H1 (cell line): ENCODE data around the gene TEAD1. TPM values are rescaled to one million over a fixed set of nuclear protein-coding genes. Genes with fewer than 3 reads are reported as not detected.

Experiments used
- CTCF ChIA-PET: fragments of 300-600 bp; sonication (Branson Sonifier 250); formaldehyde crosslinking; loops from one replicate; lab custom pipeline; 2021; ENCODE audit not compliant: partially characterized antibody; lab: Charles Lee
- POLR2A ChIA-PET: fragments of 300-600 bp; sonication (Branson Sonifier 250); formaldehyde crosslinking; loops from one replicate; lab custom pipeline; 2021; ENCODE audit warnings: inconsistent platforms; ENCODE audit not compliant: partially characterized antibody; lab: Charles Lee
- DNase-seq, 2 experiments: peaks; one replicate each; pipeline versions ENCODE4 v3.0.0 to v3.0.0-alpha.2; 2010 to 2022; ENCODE audit warnings: low spot score in 2 of 2, low read depth in 1 of 2, mixed read lengths in 1 of 2
- FAIRE-seq: peaks from 2 replicates; lab custom pipeline; 2011; peaks lifted over from hg19 to GRCh38; lab: Jason Lieb, UNC
- H2AFZ ChIP-seq: 2 replicates; pipeline ENCODE4 v1.8.1; 2012; ENCODE audit warnings: low read length, inconsistent platforms
- H2AK5ac ChIP-seq: 2 replicates; pipeline ENCODE4 v1.6.1; 2013; ENCODE audit warnings: low read depth, low read length
- H2BK120ac ChIP-seq: replicated peaks from 2 replicates; pipeline ENCODE3; 2013; ENCODE audit warnings: low read depth, low read length, inconsistent platforms
- H2BK12ac ChIP-seq: 2 replicates; pipeline ENCODE4 v1.6.1; 2013; ENCODE audit warnings: low read depth, low read length
- H2BK15ac ChIP-seq: 2 replicates; pipeline ENCODE4 v1.6.1; 2013; ENCODE audit warnings: low read length
- H2BK20ac ChIP-seq: 2 replicates; pipeline ENCODE4 v1.6.1; 2013; ENCODE audit warnings: low read length
- H2BK5ac ChIP-seq: 2 replicates; pipeline ENCODE4 v1.6.1; 2013; ENCODE audit warnings: low read depth, low read length
- H3K14ac ChIP-seq: 2 replicates; pipeline ENCODE4 v1.6.1; 2013; ENCODE audit warnings: inconsistent platforms; ENCODE audit not compliant: insufficient read length
- H3K18ac ChIP-seq: 2 replicates; pipeline ENCODE4 v1.6.1; 2013; ENCODE audit warnings: low read length; ENCODE audit errors: extremely low read depth
- H3K23ac ChIP-seq: 2 replicates; pipeline ENCODE4 v1.6.1; 2013; ENCODE audit warnings: inconsistent platforms; ENCODE audit not compliant: insufficient read length
- H3K23me2 ChIP-seq: 2 replicates; pipeline ENCODE4 v1.6.1; 2013; ENCODE audit warnings: low read depth, low read length
- H3K27ac ChIP-seq: 2 replicates; pipeline ENCODE4 v1.6.1; 2011; ENCODE audit warnings: low read depth, low read length, inconsistent platforms
- H3K27me3 ChIP-seq, 4 experiments: replicated peaks in 1 of 4; 1 replicate in 1 of 4; 2 replicates in 3 of 4; pipeline versions ENCODE4 v1.6.1 to v1.8.1; 2011 to 2013; ENCODE audit warnings: low read length in 3 of 4, mild to moderate bottlenecking in 3 of 4, inconsistent platforms in 2 of 4, mixed read lengths in 2 of 4, moderate library complexity in 1 of 4; ENCODE audit not compliant: control insufficient read depth in 3 of 4, insufficient read depth in 3 of 4; ENCODE audit errors: extremely low read depth in 1 of 4
- H3K36me3 ChIP-seq, 4 experiments: 2 replicates each; pipeline versions ENCODE4 v1.6.1 to v1.8.1; 2011 to 2013; ENCODE audit warnings: mild to moderate bottlenecking in 4 of 4, low read length in 3 of 4, moderate library complexity in 2 of 4, control low read depth in 1 of 4, inconsistent platforms in 1 of 4; ENCODE audit not compliant: insufficient read depth in 4 of 4, control insufficient read depth in 2 of 4
- H3K4ac ChIP-seq: replicated peaks from 2 replicates; pipeline ENCODE3; 2013; ENCODE audit warnings: low read length, low read depth, mixed read lengths, inconsistent platforms; ENCODE audit not compliant: insufficient read length
- H3K4me1 ChIP-seq, 4 experiments: replicated peaks in 1 of 4; 1 replicate in 1 of 4; 2 replicates in 3 of 4; pipeline versions ENCODE4 v1.6.1 to v1.8.1; 2011 to 2013; ENCODE audit warnings: low read length in 3 of 4, inconsistent platforms in 2 of 4, mixed read lengths in 1 of 4; ENCODE audit not compliant: insufficient read depth in 4 of 4, control insufficient read depth in 3 of 4
- H3K4me2 ChIP-seq, 2 experiments: 2 replicates each; pipeline versions ENCODE4 v1.6.1 to v1.8.1; 2011 to 2013; ENCODE audit warnings: low read depth in 2 of 2, low read length in 2 of 2, control low read depth in 1 of 2, inconsistent platforms in 1 of 2, mild to moderate bottlenecking in 1 of 2; ENCODE audit not compliant: insufficient read depth in 1 of 2
- H3K4me3 ChIP-seq, 4 experiments: fragments of 200-600, 300-600 bp in 1 of 4; sonication (generic), shearing (Covaris generic), sonication (Bioruptor Twin) in 1 of 4; 2 replicates each; pipeline versions ENCODE4 v1.5.1 to v1.8.1; 2011 to 2016; ENCODE audit warnings: low read length in 4 of 4, low read depth in 3 of 4, control low read depth in 2 of 4, inconsistent platforms in 2 of 4, mild to moderate bottlenecking in 2 of 4, mixed read lengths in 1 of 4, moderate library complexity in 1 of 4; ENCODE audit not compliant: insufficient read depth in 2 of 4; ENCODE audit errors: extremely low read depth in 1 of 4
- H3K56ac ChIP-seq: replicated peaks from 2 replicates; pipeline ENCODE3; 2013; ENCODE audit warnings: low read depth, mild to moderate bottlenecking, mixed read lengths, low read length, inconsistent platforms; ENCODE audit not compliant: insufficient read length
- H3K79me1 ChIP-seq: 2 replicates; pipeline ENCODE4 v1.6.1; 2013; ENCODE audit warnings: low read depth, low read length, control low read depth
- H3K79me2 ChIP-seq, 2 experiments: 2 replicates each; pipeline versions ENCODE4 v1.6.1 to v1.8.1; 2012 to 2013; ENCODE audit warnings: low read length in 2 of 2, mild to moderate bottlenecking in 2 of 2, inconsistent platforms in 1 of 2; ENCODE audit not compliant: insufficient read depth in 2 of 2, control insufficient read depth in 1 of 2
- H3K9ac ChIP-seq, 4 experiments: replicated peaks in 1 of 4; 1 replicate in 1 of 4; 2 replicates in 3 of 4; pipeline versions ENCODE4 v1.6.1 to v1.8.1; 2011 to 2013; ENCODE audit warnings: low read depth in 3 of 4, low read length in 3 of 4, control low read depth in 2 of 4, mild to moderate bottlenecking in 2 of 4, moderate library complexity in 2 of 4, inconsistent platforms in 1 of 4; ENCODE audit errors: extremely low read depth in 1 of 4
- H3K9me3 ChIP-seq, 2 experiments: 2 replicates each; pipeline versions ENCODE4 v1.6.1 to v1.8.1; 2012 to 2013; ENCODE audit warnings: mild to moderate bottlenecking in 2 of 2, moderate library complexity in 2 of 2, control low read depth in 1 of 2, inconsistent platforms in 1 of 2, low read depth in 1 of 2, low read length in 1 of 2, mixed read lengths in 1 of 2; ENCODE audit not compliant: insufficient read depth in 2 of 2
- H4K20me1 ChIP-seq, 2 experiments: replicated peaks in 1 of 2; 2 replicates each; pipeline versions ENCODE3 to v1.8.1; 2011 to 2013; ENCODE audit warnings: inconsistent platforms in 2 of 2, low read length in 2 of 2, mild to moderate bottlenecking in 1 of 2; ENCODE audit not compliant: insufficient read depth in 2 of 2, control insufficient read depth in 1 of 2
- H4K5ac ChIP-seq: 2 replicates; pipeline ENCODE4 v1.6.1; 2013; ENCODE audit warnings: low read length, low read depth, mixed read lengths, inconsistent platforms; ENCODE audit not compliant: insufficient read length
- H4K8ac ChIP-seq: 2 replicates; pipeline ENCODE4 v1.8.0; 2013; ENCODE audit warnings: mild to moderate bottlenecking, moderate library complexity, low read length, inconsistent platforms; ENCODE audit not compliant: insufficient read depth; ENCODE audit errors: extremely low read depth
- H4K91ac ChIP-seq: replicated peaks from 2 replicates; pipeline ENCODE3; 2013; ENCODE audit warnings: low read length, mixed read lengths, inconsistent platforms; ENCODE audit not compliant: insufficient read length
- POLR2AphosphoS5 ChIP-seq: IDR thresholded peaks from 2 replicates; pipeline ENCODE4 v1.6.1; 2011; ENCODE audit warnings: low read depth, low read length
- TAF1 ChIP-seq: IDR thresholded peaks from 2 replicates; pipeline ENCODE4 v1.6.1; 2011; ENCODE audit warnings: mild to moderate bottlenecking, low read depth, low read length
- WGBS, 2 experiments: shearing (Covaris generic) in 1 of 2; methylation state at CpG; one replicate each; pipeline versions ENCODE4 v1.1.6 to v1.1.7; 2013 to 2015; ENCODE audit warnings: low lambda C conversion rate in 2 of 2, mixed read lengths in 2 of 2, inconsistent platforms in 1 of 2, low coverage in 1 of 2, missing lambda C conversion rate in 1 of 2; ENCODE audit not compliant: insufficient replicate concordance in 2 of 2, insufficient coverage in 1 of 2, insufficient read length in 1 of 2; ENCODE audit errors: extremely low coverage in 1 of 2, missing lambda C conversion rate in 1 of 2; 5-methylcytosine and 5-hydroxymethylcytosine counted together
- polyA plus RNA-seq, 7 experiments: library from polyadenylated mRNA; depleted of rRNA in 3 of 7; stranded (reverse) in 5 of 7; unstranded in 2 of 7; fragments of >200 nt in 5 of 7; fragments of 200-250 nt in 2 of 7; gene quantifications; 1 replicate in 5 of 7; 2 replicates in 1 of 7; 4 replicates in 1 of 7; pipeline versions ENCODE4 v1.2.1 to v1.2.3, GENCODE V29; 2011 to 2013; ENCODE audit warnings: missing spikeins in 2 of 7, mixed read lengths in 2 of 7
- total RNA-seq: library from RNA; stranded (reverse); fragmentation: NEBNext Ultra II Directional; extraction: Animal tissue kit (Norgen Biotek cat#: 25700); gene quantifications from 2 replicates; pipeline ENCODE4 v1.2.1, GENCODE V29; 2021

TEAD1 gene
- total and polyA plus RNA-seq, 2 of the 8 experiments (the other 6 are each of a cell fraction or from before 2014, with no cell fraction given) = 15.6 to 67.4 TPM

DNA sequence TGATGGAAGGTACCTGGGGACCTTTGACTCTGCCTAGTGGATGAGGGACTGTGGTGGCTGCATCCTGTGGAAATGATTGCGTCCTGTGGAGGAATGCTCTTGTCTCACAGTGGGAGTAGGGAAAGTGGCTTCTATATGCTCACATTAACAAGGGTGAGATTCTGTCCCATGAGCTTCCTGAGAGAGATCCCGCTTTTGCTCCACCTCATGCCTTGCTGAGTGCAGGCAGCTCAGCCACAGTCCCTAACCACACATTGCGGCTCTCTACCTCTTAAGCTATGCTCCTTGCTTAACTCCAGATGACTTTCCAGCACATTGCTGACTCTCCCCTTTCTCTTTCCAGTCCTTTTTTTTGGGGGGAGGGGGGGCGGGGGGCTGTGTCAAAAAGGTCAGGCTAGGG lies 45.0 kb downstream of the TEAD1 start:
- DNase-seq = peak in 1 of 2 experiments; percentile 44
- ChIA-PET CTCF (interaction anchor here (0.6 to 2.1 kb wide), 5 partner anchors 14 to 232 kb away, joined by 3 to 5 read pairs (median 3); no protein-coding TSS in a partner anchor), POLR2A (interaction anchor here (0.8 to 1.1 kb wide), 2 partner anchors 38 to 146 kb away, joined by 3 to 4 read pairs; no protein-coding TSS in a partner anchor)
- Histone ChIP-seq H3K9ac (no peak overlapping the region), H3K4me1 (peaks cover 16 to 43% (median 24%) of the 10 kb centered on the region in 4 experiments), H3K14ac (no peak overlapping the region), H2BK5ac (no peak overlapping the region), H4K91ac (no peak overlapping the region), H3K18ac (no peak overlapping the region), H4K20me1 (peaks cover 4 to 28% of the 10 kb centered on the region in 2 experiments), H2AK5ac (0 out of 2 replicates have a peak overlapping the region, but pooled peaks have one; percentile 3), H3K9me3 (no peaks in the 10 kb centered on the region), H3K56ac (no peak overlapping the region), H2AFZ (no peak overlapping the region), H3K4ac (no peak overlapping the region), H3K4me3 (no peak overlapping the region), H2BK15ac (0 out of 2 replicates have a peak overlapping the region, but pooled peaks have one; percentile 53), H3K27ac (no peak overlapping the region), H3K79me1 (peaks cover 7% of the 10 kb centered on the region; the same call in 1 of the 2 replicates), H4K5ac (no peak overlapping the region), H2BK20ac (no peak overlapping the region), H3K4me2 (no peak overlapping the region), H3K36me3 (no peaks in the 10 kb centered on the region), H2BK12ac (no peak overlapping the region), H3K23me2 (no peaks in the 10 kb centered on the region; the same call in 1 of the 2 replicates), H3K23ac (no peak overlapping the region), H2BK120ac (no peak overlapping the region), H3K27me3 (no peaks in the 10 kb centered on the region), H3K79me2 (peaks cover 3 to 86% of the 10 kb centered on the region in 2 experiments), H4K8ac (no peak overlapping the region)
- peak; percentile 45 for FAIRE-seq
- TF ChIP-seq TAF1 = no peak
- TF ChIP-seq POLR2AphosphoS5 = 0 out of 2 replicates have a peak, but pooled peaks have one; percentile 30
- WGBS, 2 experiments = 63% methylated on average over 3 of the region's 4 CpGs; no CpG with 5 or more reads in 1 of the 2 experiments
